Measurements from ENCODE around the gene AADAC. TPM values are rescaled to one million over a fixed set of nuclear protein-coding genes. Genes with fewer than 3 reads are reported as not detected.
A peak's percentile ranks its signal among the peaks of the same experiment; 100 is the strongest.

The AADAC gene
- total and polyA plus RNA-seq, 2 of the 13 experiments (the other 11 are each of a cell fraction or from before 2014, with no cell fraction given), result 0.87 to 1.5 TPM

DNA sequence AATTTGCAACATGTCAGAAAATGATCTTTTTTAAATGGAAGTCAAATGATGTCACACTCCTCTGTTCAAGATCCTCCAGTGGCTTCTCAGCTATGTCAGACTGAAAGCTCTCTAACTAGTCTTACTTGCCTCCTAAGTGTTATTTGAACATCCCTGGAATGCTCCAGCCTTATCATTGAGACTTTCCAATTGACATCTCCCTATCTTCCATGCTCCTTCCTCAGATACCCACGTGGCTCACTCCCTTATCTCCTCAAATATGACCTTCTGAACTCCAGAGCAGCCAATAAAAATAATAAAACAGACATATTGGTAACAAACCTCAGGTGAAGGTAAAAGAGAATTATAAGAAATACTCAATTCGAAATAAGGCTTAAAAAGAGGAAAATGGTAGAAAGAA, 25.5 kb upstream of the AADAC start:
- in situ Hi-C loops (cut with HindIII; ENCODE audit: extremely low pct_ligation_motif_present, low pct_unique_long_range_greater_than_20kb), result loop anchor here (25.0 kb wide), 1 partner anchor 576 kb away; the partner anchor contains the start of gene GPR171
- POLR2A ChIA-PET, result no interaction called here

GRCh38 chr3:151789853-151790463, 24.0 kb upstream of the AADAC start:
- Histone ChIP-seq H3K4me1 (ENCODE audit: insufficient read depth, low read length) (peaks cover 44% of the 10 kb centered on the region), H2AFZ (ENCODE audit: low read length) (no peak overlapping the region), H3K9ac (ENCODE audit: insufficient read depth, low read depth, low read length) (0 out of 2 replicates have a peak overlapping the region, but pooled peaks have one; percentile 5), H3K79me2 (ENCODE audit: insufficient read depth, low read length) (no peaks in the 10 kb centered on the region), H3K27me3 (ENCODE audit: control insufficient read depth in 1 of 2, insufficient read depth in 2 of 2, low read length in 2 of 2) (no peaks in the 10 kb centered on the region), H3K27ac (ENCODE audit: extremely low read length, insufficient read depth, low read length) (peak overlapping the region; percentile 18), H3K4me3 (replicated peaks in 1 of 3; ENCODE audit: insufficient read depth in 1 of 3, low read depth in 2 of 3, low read length in 3 of 3) (no peak overlapping the region), H4K20me1 (ENCODE audit: insufficient read depth, low read length) (no peaks in the 10 kb centered on the region), H3K9me3 (ENCODE audit: low read length) (peaks cover 5% of the 10 kb centered on the region), H3K4me2 (ENCODE audit: low read depth, low read length) (peak overlapping the region; percentile 13; the same call in 1 of the 2 replicates), H3K36me3 (replicated peaks in 1 of 2; ENCODE audit: control insufficient read depth in 1 of 2, insufficient read depth in 2 of 2, low read length in 2 of 2) (no peaks in the 10 kb centered on the region)
- FAIRE-seq (peak; percentile 39), DNase-seq (ENCODE audit: low spot score) (peak; percentile 4), ATAC-seq (0 out of 3 replicates have a peak, but pooled peaks have one; percentile 26)
- ChIA-PET POLR2A (interaction anchor here (1.2 kb wide), 1 partner anchor 20 kb away, joined by 5 read pairs; no protein-coding TSS in a partner anchor), CTCF (ENCODE audit: low intra/inter-chr PET ratio, low total read pairs) (no interaction called here)
- in situ Hi-C loops (cut with HindIII; ENCODE audit: extremely low pct_ligation_motif_present, low pct_unique_long_range_greater_than_20kb) (loop anchor here (25.0 kb wide), 1 partner anchor 578 kb away; the partner anchor contains the start of gene GPR171), intact Hi-C loops (cut with micrococcal nuclease; ENCODE audit: unreplicated experiment) (no loop called here)
- 10% methylated on average over 1 of the region's 1 CpG for WGBS (ENCODE audit: low lambda C conversion rate)
- BruUV-seq (replicated peaks), result no TSS peak
- TF ChIP-seq FOXA1 (IDR thresholded peaks at IDR 0.05) (no peak), FOXA1 (CRISPR knock-in tag; IDR thresholded peaks at IDR 0.05) (peak; percentile 52), ATF1 (CRISPR knock-in tag; IDR thresholded peaks at IDR 0.05) (no peak), GATAD2A (CRISPR knock-in tag; IDR thresholded peaks at IDR 0.05) (peak; percentile 60), SOX13 (IDR thresholded peaks at IDR 0.05) (no peak), SOX13 (CRISPR knock-in tag; conservative IDR thresholded peaks at IDR 0.05 in 1 of 2, IDR thresholded peaks at IDR 0.05 in 1 of 2) (peak in 1 of 2 experiments; percentile 39; a peak in 1 of 4 replicates), ZNF20 (CRISPR knock-in tag; IDR thresholded peaks at IDR 0.05) (no peak), RFXAP (CRISPR knock-in tag; IDR thresholded peaks at IDR 0.05; ENCODE audit: borderline replicate concordance) (no peak), SUZ12 (IDR thresholded peaks at IDR 0.05; ENCODE audit: low read depth, low read length) (no peak), ZNF143 (CRISPR knock-in tag; IDR thresholded peaks at IDR 0.05) (no peak), DPF2 (CRISPR knock-in tag; IDR thresholded peaks at IDR 0.05; ENCODE audit: borderline replicate concordance, low read depth) (no peak), XRCC5 (optimal IDR thresholded peaks at IDR 0.05; ENCODE audit: low read length) (no peak)

More for the DNA sequence above, 25.5 kb upstream of the AADAC start:
- intact Hi-C loops (cut with micrococcal nuclease; ENCODE audit: unreplicated experiment), result no loop called here
- BruUV-seq (replicated peaks), result no TSS peak
- no peak for DNase-seq (ENCODE audit: low spot score)
- H3K9me3 ChIP-seq (ENCODE audit: low read length), result peaks cover 5% of the 10 kb centered on the region
- TF ChIP-seq ZFP36 (IDR thresholded peaks at IDR 0.05; ENCODE audit: borderline replicate concordance, low read depth, low read length, partially characterized antibody), result no peak
- TF ChIP-seq, protein P1, sequence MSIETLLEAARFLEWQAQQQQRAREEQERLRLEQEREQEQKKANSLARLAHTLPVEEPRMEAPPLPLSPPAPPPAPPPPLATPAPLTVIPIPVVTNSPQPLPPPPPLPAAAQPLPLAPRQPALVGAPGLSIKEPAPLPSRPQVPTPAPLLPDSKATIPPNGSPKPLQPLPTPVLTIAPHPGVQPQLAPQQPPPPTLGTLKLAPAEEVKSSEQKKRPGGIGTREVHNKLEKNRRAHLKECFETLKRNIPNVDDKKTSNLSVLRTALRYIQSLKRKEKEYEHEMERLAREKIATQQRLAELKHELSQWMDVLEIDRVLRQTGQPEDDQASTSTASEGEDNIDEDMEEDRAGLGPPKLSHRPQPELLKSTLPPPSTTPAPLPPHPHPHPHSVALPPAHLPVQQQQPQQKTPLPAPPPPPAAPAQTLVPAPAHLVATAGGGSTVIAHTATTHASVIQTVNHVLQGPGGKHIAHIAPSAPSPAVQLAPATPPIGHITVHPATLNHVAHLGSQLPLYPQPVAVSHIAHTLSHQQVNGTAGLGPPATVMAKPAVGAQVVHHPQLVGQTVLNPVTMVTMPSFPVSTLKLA (IDR thresholded peaks at IDR 0.05), result 0 out of 2 replicates have a peak, but pooled peaks have one; percentile 30
- H3K27ac ChIP-seq (ENCODE audit: extremely low read length, insufficient read depth, low read length), result no peak overlapping the region
- CTCF ChIA-PET (ENCODE audit: low intra/inter-chr PET ratio, low total read pairs), result no interaction called here
- H3K4me3 ChIP-seq (replicated peaks in 1 of 3; ENCODE audit: insufficient read depth in 1 of 3, low read depth in 2 of 3, low read length in 3 of 3), result no peak overlapping the region
- no peak overlapping the region for H2AFZ ChIP-seq (ENCODE audit: low read length)
- no peak for ATAC-seq
- H3K36me3 ChIP-seq (replicated peaks in 1 of 2; ENCODE audit: control insufficient read depth in 1 of 2, insufficient read depth in 2 of 2, low read length in 2 of 2), result no peaks in the 10 kb centered on the region
- peaks cover 31% of the 10 kb centered on the region for H3K4me1 ChIP-seq (ENCODE audit: insufficient read depth, low read length)
- H3K4me2 ChIP-seq (ENCODE audit: low read depth, low read length), result no peak overlapping the region
- FAIRE-seq, result no peak
- no peak overlapping the region for H3K9ac ChIP-seq (ENCODE audit: insufficient read depth, low read depth, low read length)
- H4K20me1 ChIP-seq (ENCODE audit: insufficient read depth, low read length), result no peaks in the 10 kb centered on the region
- no peaks in the 10 kb centered on the region for H3K79me2 ChIP-seq (ENCODE audit: insufficient read depth, low read length)
- H3K27me3 ChIP-seq (ENCODE audit: control insufficient read depth in 1 of 2, insufficient read depth in 2 of 2, low read length in 2 of 2), result no peaks in the 10 kb centered on the region
- 80% methylated on average over 2 of the region's 2 CpGs for WGBS (ENCODE audit: low lambda C conversion rate)
